GM23248 (cell line): Measurements from ENCODE around the gene PSD.

Source experiments
- EZH2 ChIP-seq: fragments of 200-600 bp; sonication (generic); IDR thresholded peaks from 2 replicates; pipeline ENCODE4 v1.6.1; 2018; ENCODE audit warnings: antibody characterized with exemption, mild to moderate bottlenecking; ENCODE audit not compliant: insufficient read depth, poor library complexity, severe bottlenecking
- EZH2phosphoT487 ChIP-seq: fragments of 200-600 bp; sonication (generic); IDR thresholded peaks from 2 replicates; pipeline ENCODE4 v1.6.1; 2018; ENCODE audit warnings: antibody characterized with exemption, moderate library complexity, mild to moderate bottlenecking, low read depth; ENCODE audit not compliant: insufficient read depth

- TF ChIP-seq EZH2 (no peak), EZH2phosphoT487 (no peak)
Measured at GRCh38 chr10:102371295-102371694, 47.3 kb downstream of the PSD start.
